ENCODE results near the gene SERPINB13. TPM values are rescaled to one million over a fixed set of nuclear protein-coding genes. Genes with fewer than 3 reads are reported as not detected.

SERPINB13 gene
- total RNA-seq, 2 donors from 2014 or later, result not detected

- intact Hi-C loops (cut with DNase I), result no loop called here
- Histone ChIP-seq H3K9me3 (no peaks in the 10 kb centered on the region), H3K36me3 (no peaks in the 10 kb centered on the region), H3K27me3 (no peaks in the 10 kb centered on the region), H3K4me3 (no peak overlapping the region), H3K27ac (no peak overlapping the region), H3K4me1 (no peaks in the 10 kb centered on the region), H3K9ac (ENCODE audit: low read depth in 2 of 2, low read length in 2 of 2) (no peak overlapping the region)
- TF ChIP-seq, protein P1, sequence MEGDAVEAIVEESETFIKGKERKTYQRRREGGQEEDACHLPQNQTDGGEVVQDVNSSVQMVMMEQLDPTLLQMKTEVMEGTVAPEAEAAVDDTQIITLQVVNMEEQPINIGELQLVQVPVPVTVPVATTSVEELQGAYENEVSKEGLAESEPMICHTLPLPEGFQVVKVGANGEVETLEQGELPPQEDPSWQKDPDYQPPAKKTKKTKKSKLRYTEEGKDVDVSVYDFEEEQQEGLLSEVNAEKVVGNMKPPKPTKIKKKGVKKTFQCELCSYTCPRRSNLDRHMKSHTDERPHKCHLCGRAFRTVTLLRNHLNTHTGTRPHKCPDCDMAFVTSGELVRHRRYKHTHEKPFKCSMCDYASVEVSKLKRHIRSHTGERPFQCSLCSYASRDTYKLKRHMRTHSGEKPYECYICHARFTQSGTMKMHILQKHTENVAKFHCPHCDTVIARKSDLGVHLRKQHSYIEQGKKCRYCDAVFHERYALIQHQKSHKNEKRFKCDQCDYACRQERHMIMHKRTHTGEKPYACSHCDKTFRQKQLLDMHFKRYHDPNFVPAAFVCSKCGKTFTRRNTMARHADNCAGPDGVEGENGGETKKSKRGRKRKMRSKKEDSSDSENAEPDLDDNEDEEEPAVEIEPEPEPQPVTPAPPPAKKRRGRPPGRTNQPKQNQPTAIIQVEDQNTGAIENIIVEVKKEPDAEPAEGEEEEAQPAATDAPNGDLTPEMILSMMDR (IDR thresholded peaks at IDR 0.05), result no peak
- no peak for DNase-seq
These were observed 37.1 kb upstream of the SERPINB13 start for GRCh38 chr18:63550068-63550467.

DNA sequence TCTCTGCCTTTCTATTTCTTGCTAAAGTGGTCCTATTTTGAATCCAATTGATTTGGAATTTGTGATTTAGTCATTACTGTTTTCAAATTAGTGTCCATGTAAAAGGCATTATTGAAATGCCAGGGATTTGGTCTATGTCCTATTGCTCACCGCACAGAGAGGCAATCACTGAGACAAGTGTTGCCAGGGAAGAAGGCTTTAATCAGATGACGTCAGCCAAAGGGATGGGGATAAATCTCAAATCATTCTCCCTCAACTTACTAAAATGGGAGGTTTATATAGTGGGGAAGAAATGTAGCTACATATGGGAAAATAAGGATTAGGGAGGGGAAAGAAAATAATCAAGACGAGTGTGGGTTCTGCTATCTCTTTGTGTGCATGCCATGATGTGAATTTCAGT is 35.4 kb upstream of the SERPINB13 start:
- no peak overlapping the region for H3K4me3 ChIP-seq
- no peaks in the 10 kb centered on the region for H3K9me3 ChIP-seq
- intact Hi-C loops (cut with DNase I), result no loop called here
- DNase-seq, result no peak
- H3K36me3 ChIP-seq, result no peaks in the 10 kb centered on the region
- H3K4me1 ChIP-seq, result no peaks in the 10 kb centered on the region
- TF ChIP-seq, protein P1 (IDR thresholded peaks at IDR 0.05), result no peak
- no peaks in the 10 kb centered on the region for H3K27me3 ChIP-seq
- H3K27ac ChIP-seq, result no peak overlapping the region
- H3K9ac ChIP-seq (ENCODE audit: low read depth in 2 of 2, low read length in 2 of 2), result no peak overlapping the region

DNA sequence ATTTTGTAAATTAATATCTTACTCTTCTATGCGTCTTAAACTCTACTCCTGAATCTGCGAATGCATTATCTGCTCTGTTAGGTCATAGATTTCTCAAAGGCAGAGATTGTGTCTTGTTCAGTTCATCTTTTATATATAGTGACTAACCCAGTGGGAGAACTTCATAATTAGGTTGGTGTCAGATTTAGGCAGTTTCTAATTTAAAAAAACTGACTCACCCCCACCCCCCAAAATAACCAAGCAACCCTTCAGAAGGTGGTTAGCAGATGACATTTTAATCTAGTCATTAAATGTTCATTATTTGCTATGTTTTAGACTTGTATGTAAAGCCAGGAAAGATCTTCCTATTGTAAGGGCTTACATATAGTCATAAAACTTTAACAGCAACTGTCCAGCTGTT is 34.6 kb upstream of the SERPINB13 start:
- no peaks in the 10 kb centered on the region for H3K27me3 ChIP-seq
- H3K4me1 ChIP-seq, result no peaks in the 10 kb centered on the region
- no peaks in the 10 kb centered on the region for H3K9me3 ChIP-seq
- H3K36me3 ChIP-seq, result no peaks in the 10 kb centered on the region
- TF ChIP-seq, protein P1 (IDR thresholded peaks at IDR 0.05), result no peak
- no peak overlapping the region for H3K4me3 ChIP-seq
- no peak overlapping the region for H3K9ac ChIP-seq (ENCODE audit: low read depth in 2 of 2, low read length in 2 of 2)
- intact Hi-C loops (cut with DNase I), result no loop called here
- no peak for DNase-seq
- H3K27ac ChIP-seq, result no peak overlapping the region

- no peak overlapping the region for H3K9ac ChIP-seq (ENCODE audit: low read depth in 2 of 2, low read length in 2 of 2)
- H3K27ac ChIP-seq, result no peak overlapping the region
- no peaks in the 10 kb centered on the region for H3K4me1 ChIP-seq
These were observed 34.1 kb upstream of the SERPINB13 start for GRCh38 chr18:63553081-63553480.

DNA sequence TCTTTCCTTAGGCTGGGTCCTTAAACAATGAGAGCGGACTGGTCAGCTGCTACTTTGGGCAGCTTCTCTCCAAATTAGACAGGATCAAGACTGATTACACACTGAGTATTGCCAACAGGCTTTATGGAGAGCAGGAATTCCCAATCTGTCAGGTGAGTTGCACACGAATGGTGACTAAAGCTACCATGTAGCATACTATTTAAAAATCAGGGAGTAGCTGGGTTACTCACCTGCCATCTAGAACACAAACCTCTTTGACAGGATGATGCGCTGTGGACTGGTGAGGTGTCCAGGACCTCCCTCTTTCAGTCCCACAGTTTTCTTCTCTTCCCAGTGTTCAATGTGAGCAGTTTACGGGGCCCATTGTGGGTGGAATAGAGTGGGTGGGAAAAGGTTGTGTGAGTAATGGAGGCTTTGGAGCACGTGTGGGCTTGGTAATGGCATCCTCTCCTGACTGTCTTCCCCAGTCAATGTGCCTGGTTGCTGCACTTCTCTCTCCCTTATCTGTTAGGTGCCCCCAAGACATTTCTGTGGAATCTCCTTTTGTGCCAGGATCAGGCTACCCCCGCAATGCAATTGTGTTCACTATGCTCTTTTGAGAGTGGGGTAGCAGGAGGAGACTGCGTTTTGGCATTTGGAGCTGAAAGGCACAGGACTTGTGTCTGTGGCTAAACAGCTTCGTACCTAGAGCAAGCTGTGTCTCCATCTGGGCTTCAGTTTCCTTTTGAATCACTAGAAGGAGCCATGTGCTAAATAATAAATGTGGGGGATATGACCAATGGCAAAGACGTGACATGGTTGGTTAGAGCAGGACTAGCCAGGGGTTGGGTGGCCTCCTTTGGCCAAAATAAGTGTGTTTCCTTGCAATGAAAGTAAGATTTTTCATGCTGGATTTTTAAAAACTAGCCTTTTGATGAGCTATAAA is 27.3 kb upstream of the SERPINB13 start:
- Histone ChIP-seq H3K27me3 (no peaks in the 10 kb centered on the region), H3K4me1 (no peaks in the 10 kb centered on the region), H3K36me3 (no peaks in the 10 kb centered on the region), H3K4me3 (no peak overlapping the region), H3K9me3 (no peaks in the 10 kb centered on the region), H3K9ac (ENCODE audit: low read depth in 2 of 2, low read length in 2 of 2) (no peak overlapping the region), H3K27ac (no peak overlapping the region)
- intact Hi-C loops (cut with DNase I), result no loop called here
- DNase-seq, result no peak
- TF ChIP-seq, protein P1 (IDR thresholded peaks at IDR 0.05), result no peak

More at GRCh38 chr18:63553081-63553480, 34.1 kb upstream of the SERPINB13 start:
- Histone ChIP-seq H3K4me3 (no peak overlapping the region), H3K27me3 (no peaks in the 10 kb centered on the region), H3K36me3 (no peaks in the 10 kb centered on the region), H3K9me3 (no peaks in the 10 kb centered on the region)
- TF ChIP-seq, protein P1 (IDR thresholded peaks at IDR 0.05), result no peak
- intact Hi-C loops (cut with DNase I), result no loop called here
- DNase-seq, result no peak
